A673 (cell line): Measurements from ENCODE around the gene CHCHD6.

ENCODE experiments used
- CTCF ChIP-seq: fragments of 300-800, 200-600 bp; sonication (generic); conservative IDR thresholded peaks from 2 replicates; pipeline ENCODE4 v1.5.1; 2017; ENCODE audit warnings: low read depth, mild to moderate bottlenecking, antibody characterized with exemption, low read length, moderate library complexity, mixed read lengths
- EZH2 ChIP-seq: fragments of 200-600 bp; sonication (generic); IDR thresholded peaks from 2 replicates; pipeline ENCODE4 v1.6.1; 2017; ENCODE audit warnings: borderline replicate concordance, low read depth, mild to moderate bottlenecking, mixed read lengths, antibody characterized with exemption, low read length; ENCODE audit not compliant: poor library complexity, severe bottlenecking

- TF ChIP-seq CTCF (no peak), EZH2 (no peak)
These were observed 122.7 kb downstream of the CHCHD6 start for GRCh38 chr3:126826693-126827092.
